ENCODE measurements around the gene LRIG1. TPM values are rescaled to one million over a fixed set of nuclear protein-coding genes. Genes with fewer than 3 reads are reported as not detected.

The LRIG1 gene
- total RNA-seq, 1 experiment from 2014 or later: 4.0 TPM

DNA sequence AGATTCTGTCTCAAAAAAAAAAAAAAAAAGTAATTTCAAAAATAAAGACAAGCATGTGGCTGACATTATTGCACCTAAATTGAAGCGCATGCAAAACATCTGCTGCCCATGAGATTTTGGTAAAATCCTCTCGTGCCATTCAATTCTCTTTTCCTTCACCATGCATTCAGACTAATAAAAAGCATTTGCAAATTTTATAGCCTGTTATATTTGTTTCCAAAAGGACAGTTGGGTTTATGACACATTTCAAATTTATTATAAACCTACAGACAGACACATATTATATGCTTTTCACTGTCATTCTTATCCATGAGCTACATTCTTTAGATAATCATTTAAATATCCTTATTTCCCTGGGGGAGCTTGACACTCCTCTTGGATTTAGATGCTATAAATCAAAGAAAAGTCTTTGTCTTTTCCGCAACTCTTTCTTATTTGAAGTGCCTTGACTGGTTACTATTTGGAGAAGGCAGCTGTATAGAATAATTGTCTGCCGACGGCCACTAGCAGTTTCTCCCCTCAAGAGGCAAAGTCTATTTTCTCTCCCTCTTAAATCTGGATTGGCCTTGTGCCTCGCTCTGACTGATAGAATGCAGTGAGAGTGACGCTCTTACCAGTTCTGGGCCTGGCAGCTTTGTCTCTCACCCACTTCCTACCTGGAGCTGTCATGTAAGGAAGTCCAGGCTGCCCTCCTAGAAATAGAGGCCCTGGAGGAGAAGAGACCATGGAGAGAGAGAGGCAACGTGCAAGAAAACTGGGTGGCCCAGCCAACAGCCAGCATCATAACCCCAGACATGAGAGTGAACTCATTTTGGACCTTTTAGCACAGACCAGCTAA, 6.8 kb upstream of the LRIG1 start:
- in situ Hi-C loops (cut with HindIII; ENCODE audit: low pct_unique_long_range_greater_than_20kb, low sequenced_read_pairs): no loop called here
- no peak for DNase-seq (ENCODE audit: low read depth)

DNA sequence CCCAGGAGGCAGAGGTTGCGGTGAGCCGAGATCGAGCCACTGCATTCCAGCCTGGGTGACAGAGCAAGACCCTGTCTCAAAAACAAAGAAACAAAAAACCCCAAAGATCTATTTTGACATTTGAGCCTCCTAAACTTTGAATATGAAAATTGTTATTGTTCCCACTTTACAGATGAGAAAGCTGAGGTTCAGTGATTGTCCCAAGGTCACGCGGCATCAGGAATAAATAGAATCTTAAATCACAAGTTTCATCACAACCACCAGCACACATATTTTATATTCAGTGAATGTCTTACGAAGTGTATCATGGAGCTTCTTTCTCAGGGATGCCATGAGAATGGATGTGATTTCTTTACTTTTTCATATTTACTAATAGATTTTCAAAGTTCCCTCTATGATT, 5.3 kb upstream of the LRIG1 start:
- DNase-seq (ENCODE audit: low read depth): no peak
- in situ Hi-C loops (cut with HindIII; ENCODE audit: low pct_unique_long_range_greater_than_20kb, low sequenced_read_pairs): no loop called here

DNA sequence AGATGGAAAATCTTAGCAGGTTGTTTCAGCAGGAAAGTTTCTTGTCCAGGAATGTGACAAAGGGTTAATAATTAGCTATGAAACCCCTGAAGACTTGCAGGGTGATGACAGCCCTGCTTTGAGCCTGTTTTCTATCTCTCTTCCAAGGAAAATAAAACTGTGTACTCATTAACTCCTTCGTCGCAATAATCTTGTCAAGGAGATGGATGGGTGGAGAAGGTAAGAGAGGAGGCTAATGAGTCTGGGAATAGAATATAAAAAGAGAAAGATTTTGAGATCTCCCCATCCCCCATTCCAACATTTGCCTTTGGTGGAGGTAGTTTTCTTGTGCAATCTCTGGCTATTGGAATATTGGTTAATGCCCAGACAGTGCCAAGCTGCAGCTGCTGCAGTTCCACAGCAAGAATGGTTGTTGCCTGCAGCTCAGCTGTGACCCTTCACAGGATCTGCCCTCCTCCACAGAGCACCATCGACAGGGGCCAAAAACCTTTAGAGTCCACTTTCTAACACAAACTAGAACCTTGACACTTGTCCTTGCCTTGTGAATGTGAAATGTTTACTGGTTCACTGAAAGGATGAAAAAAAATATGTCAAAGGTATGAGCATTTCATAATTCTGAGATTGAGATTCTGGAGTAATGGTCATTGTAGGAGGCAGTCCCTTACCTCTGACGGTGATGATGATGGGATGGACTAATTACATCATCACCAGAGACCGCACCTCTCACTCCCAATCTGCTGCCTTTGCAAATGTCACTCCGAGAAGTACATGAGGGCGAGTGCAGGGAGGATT, 4.2 kb upstream of the LRIG1 start:
- peak; percentile 71 for DNase-seq (ENCODE audit: low read depth)

DNA sequence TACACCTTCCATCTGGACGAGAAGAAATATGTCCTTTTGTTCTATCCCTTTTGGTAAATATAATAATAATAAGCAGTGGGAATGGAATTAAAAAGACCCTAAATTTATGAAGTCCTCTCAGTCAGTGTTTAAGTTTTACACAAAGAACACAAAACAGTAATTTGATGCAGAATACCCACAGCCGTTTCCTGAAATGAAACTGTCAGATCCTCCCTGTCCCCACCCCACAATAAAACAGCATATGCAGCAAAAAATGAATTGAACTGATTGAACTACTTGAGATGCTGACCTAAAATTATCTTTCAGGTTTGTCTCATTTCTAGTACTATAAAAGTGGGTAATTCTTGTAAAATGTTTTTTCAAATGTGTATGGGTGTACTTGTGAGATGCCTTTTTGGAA, 2.2 kb upstream of the LRIG1 start:
- in situ Hi-C loops (cut with HindIII; ENCODE audit: low pct_unique_long_range_greater_than_20kb, low sequenced_read_pairs): no loop called here
- no peak for DNase-seq (ENCODE audit: low read depth)

More for the DNA sequence above, 4.2 kb upstream of the LRIG1 start:
- in situ Hi-C loops (cut with HindIII; ENCODE audit: low pct_unique_long_range_greater_than_20kb, low sequenced_read_pairs): no loop called here

DNA sequence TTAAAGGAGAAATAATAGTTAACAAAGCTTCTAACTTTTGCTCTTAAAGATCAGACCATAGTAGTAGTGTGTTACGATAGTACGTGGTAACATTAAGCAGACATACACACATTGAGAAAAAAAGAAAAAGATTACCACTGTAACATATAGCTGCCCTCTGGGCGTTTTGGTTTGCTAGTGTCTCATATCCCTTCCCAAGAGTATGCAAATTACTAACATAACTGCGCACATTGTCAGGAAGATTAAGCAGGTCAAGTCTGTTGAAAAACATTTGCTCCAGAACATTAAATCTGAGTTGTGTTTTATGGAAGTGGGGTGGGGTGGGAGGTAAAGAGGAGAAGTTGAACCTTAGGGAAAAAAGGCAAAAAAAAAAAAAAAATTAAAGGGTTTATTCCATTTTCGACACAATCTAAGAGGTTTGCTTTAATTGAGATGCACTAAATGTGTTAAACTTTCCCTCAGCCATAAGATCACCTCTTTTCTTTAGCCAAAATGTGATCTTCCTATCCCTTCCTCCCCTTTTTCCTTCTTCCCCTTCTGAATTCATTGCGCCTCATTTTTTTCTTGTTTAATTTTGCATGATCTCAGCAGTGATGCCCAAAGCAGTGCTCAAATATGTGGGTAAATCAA, 1.5 kb upstream of the LRIG1 start:
- no peak for DNase-seq (ENCODE audit: low read depth)
- in situ Hi-C loops (cut with HindIII; ENCODE audit: low pct_unique_long_range_greater_than_20kb, low sequenced_read_pairs): no loop called here

DNA sequence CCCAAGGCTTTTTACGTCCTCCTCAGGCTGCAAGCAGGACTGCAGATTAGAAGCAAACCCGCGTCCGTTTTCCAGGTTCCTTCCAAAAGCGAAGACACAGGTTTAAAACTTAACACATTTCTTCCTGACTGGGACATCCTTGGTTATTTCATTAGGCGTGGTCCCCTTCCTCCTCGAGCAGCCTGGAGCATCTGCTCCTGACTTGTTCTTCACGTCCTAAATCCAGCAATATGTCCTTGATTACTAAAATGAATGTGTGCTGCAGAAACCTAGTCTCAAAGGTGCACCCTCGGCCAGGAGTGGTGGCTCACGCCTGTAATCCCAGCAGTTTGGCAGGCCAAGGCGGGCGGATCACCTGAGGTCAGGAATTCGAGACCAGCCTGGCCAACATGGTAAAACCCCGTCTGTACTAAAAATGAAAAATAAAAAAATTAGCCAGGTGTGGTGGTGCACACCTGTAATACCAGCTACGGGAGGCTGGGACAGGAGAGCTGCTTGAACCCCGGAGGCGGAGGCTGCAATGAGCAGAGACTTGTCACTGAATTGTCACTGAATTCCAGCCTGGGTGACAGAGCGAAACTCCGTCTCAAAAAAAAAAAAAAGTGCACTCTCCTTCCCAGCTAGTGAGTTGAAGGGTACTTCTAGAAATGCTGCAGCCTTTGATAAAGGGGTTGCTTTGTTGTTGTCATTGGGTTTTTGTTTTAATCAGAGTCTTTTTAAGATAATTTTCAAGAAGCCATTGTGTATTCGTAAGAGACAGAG, 842 bp upstream of the LRIG1 start:
- in situ Hi-C loops (cut with HindIII; ENCODE audit: low pct_unique_long_range_greater_than_20kb, low sequenced_read_pairs): no loop called here

DNA sequence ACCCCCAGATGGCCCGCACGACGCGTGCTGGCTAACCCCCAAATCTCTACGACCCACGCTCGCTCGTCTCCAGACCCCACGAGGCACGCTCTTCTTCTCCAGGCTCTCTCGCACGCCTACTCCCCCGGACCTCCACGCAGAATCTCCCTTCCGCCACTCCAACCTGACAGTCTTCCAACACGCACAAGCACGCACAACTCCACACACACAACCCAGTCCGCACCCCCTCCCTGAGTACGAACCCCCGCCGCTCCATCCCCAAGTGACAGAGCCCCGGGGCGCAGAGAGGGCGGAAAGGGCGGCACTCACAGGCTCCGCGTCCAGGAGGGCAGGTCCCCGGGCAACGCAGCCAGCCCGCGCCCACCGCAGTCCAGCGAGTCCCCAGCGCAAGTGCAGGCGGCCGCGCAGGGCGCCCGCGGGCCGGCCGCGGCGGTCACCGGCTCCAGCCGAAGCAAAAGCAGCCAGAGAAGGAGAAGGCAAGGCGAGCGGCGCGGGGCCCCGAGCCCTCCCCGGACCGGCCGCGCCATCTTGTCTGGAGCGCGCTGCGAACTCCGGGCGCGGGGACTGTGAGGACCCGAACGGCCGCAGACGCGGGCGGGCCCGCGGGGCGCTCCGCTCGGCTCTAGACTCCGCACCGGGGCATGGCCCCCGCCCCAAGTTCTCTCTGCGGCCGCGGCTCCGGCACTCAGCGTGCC, 794 bp downstream of the LRIG1 start:
- in situ Hi-C loops (cut with HindIII; ENCODE audit: low pct_unique_long_range_greater_than_20kb, low sequenced_read_pairs): no loop called here
- peak; percentile 15 for DNase-seq (ENCODE audit: low read depth)

More for the DNA sequence above, 842 bp upstream of the LRIG1 start:
- no peak for DNase-seq (ENCODE audit: low read depth)

DNA sequence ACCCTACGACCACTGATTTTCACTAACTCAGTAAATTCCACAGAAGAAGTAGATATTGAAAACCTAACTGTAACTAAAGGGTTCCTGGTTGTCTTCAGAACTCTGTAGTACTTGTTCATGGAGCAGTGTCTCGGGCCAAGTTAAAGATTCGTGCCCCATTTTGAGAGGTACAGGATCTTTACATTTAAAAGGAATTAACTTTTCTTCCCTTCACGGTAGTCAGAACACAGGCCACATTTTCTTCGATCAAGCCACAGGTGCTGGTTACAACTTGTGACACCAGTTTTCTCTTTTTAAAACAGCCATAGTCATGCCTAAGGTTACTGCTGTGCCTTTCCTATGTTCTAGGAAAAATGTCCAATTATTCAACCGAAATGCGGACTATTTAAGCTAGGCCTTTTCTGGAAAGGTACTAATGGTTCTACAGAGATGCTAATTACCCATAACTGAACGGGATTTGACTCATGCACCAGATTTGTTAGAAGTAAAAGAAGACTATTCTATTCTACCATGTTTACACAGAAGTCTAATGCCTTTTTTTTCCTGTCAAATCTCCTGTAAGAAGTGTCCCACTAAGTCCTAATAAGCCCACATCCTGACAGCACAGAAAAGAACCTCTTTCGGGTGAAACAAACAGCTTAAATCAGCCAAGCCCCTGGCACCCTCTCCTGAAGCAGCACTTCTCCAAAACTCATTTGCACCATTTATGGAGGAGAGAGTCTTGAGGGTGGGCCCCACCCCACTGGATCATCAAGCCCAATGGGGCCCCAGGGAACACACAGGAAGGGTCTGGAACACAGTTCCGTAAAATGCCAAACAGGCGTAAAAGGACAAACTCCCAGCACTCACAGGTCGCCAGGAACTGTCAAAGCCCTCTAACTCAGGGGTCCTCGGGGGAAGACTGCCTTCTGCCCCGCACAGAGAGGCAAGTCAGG, 1.9 kb downstream of the LRIG1 start:
- in situ Hi-C loops (cut with HindIII; ENCODE audit: low pct_unique_long_range_greater_than_20kb, low sequenced_read_pairs): no loop called here
- no peak for DNase-seq (ENCODE audit: low read depth)

DNA sequence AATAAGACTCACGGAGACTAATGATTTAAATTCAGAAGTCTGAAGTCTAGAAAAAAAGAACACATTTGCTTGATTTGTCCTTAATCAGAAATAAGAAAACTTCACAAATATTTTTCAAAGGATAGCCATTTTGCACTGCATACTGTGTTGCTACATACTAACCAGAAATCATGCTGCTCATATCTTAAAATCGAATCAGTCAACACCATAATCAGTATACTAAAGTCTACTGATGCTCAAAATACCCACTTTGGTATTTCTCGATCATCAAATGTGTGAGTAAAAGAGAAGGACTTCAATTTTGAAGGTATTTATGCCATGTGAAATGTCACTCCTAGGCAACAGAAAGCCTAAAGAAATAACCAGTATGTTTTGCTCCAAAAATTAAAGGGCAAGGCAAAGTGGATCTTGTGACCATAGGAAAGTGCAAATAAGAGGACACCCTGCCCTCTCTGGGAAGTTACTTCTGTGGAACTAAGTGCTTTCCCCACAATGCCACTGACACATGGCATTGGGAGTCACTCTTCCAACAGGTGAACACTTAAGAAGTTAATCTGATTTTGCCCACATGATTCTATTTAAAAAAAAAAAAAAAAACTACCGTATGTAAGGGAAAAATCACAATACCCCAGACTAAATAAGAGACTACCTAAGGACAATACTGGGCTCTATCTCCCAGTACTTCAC, 2.7 kb downstream of the LRIG1 start:
- in situ Hi-C loops (cut with HindIII; ENCODE audit: low pct_unique_long_range_greater_than_20kb, low sequenced_read_pairs): no loop called here
- no peak for DNase-seq (ENCODE audit: low read depth)

DNA sequence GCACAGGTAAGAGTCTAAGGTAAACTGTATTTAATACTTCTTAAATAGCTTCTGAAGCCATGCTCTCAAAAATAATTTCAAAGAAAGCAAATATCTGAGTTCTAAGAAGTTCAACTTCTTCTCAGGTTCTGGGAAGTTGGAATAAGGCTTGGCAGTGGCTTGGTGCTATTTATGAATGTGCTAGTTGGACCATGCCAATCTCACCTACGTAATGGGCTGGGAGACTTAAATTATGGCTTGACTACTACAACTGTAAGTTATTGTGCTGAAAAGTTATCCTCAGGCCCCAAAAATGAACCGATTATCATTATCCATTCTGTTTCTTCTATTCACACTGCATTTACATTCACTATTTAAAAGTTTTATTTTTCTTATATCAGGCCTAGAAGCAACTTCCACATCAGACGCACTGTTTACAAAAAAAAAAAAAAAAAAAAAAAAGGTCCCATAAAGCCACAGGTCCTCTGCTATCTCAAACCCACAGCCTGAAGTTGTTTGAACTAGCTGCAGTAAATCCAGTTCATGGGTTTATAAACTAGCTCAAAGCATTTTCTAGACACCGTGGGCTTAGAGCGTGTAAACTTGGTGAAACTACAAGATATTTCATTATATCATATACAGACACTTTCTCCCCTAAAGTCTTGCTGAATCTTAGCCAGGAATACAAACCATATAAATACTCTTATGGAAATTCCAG, 3.4 kb downstream of the LRIG1 start:
- in situ Hi-C loops (cut with HindIII; ENCODE audit: low pct_unique_long_range_greater_than_20kb, low sequenced_read_pairs): no loop called here
- DNase-seq (ENCODE audit: low read depth): no peak

DNA sequence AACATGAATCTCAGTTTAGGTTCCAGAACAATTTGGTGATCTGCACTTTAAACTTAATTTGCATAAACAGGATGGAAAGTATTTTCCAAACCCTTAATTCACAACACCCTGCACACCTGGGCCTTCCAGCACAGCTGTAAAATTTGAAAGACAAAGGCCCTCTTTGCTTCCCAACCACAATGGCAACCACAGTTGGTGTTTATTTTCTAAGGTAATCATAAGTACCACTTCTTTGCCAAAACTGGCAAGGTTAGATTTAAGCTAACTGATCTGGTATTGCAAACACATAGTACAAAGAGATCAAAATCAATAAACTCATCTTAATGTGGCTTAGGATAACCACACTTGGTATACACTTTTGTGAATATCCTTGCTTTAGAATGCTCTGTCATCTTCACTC, 4.1 kb downstream of the LRIG1 start:
- no peak for DNase-seq (ENCODE audit: low read depth)
- in situ Hi-C loops (cut with HindIII; ENCODE audit: low pct_unique_long_range_greater_than_20kb, low sequenced_read_pairs): no loop called here

DNA sequence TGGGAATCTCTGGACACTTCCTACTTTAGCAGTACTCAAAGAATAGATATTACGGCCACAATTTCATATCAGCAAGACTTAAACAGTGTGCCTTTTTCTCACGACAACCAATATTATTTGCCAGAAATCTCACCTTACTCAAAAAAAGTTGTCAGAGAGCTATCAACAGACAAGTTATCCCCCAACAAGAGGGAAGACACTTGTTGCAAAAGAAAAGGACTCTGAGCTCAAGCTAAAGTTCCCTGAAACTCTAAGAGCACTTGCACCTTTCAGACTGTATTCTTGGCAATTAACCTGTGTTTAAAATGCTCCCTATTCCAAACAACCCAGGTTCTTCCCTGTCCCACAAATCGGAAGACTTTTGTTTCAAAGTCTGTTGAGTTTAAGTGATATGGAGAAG, 4.5 kb downstream of the LRIG1 start:
- DNase-seq (ENCODE audit: low read depth): no peak
- in situ Hi-C loops (cut with HindIII; ENCODE audit: low pct_unique_long_range_greater_than_20kb, low sequenced_read_pairs): no loop called here

DNA sequence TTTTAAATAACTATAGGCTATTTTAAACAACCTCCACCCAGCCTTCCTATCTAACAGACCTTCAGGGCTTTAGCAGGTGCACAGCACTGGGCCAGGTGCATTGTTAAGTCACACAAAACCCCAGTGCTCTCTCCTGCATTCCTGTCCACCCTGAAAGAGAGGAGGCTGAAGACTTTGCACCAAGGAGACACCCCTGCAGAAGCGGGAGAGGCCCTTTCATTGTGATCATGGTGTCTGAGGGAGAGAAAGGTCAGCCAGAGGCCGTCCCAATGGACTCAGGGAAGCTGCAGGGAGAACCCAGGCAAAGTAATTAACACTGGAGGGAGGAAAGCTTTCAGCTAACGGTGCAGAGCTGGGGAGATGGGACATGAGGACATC, 5.2 kb downstream of the LRIG1 start:
- in situ Hi-C loops (cut with HindIII; ENCODE audit: low pct_unique_long_range_greater_than_20kb, low sequenced_read_pairs): no loop called here
- DNase-seq (ENCODE audit: low read depth): no peak

DNA sequence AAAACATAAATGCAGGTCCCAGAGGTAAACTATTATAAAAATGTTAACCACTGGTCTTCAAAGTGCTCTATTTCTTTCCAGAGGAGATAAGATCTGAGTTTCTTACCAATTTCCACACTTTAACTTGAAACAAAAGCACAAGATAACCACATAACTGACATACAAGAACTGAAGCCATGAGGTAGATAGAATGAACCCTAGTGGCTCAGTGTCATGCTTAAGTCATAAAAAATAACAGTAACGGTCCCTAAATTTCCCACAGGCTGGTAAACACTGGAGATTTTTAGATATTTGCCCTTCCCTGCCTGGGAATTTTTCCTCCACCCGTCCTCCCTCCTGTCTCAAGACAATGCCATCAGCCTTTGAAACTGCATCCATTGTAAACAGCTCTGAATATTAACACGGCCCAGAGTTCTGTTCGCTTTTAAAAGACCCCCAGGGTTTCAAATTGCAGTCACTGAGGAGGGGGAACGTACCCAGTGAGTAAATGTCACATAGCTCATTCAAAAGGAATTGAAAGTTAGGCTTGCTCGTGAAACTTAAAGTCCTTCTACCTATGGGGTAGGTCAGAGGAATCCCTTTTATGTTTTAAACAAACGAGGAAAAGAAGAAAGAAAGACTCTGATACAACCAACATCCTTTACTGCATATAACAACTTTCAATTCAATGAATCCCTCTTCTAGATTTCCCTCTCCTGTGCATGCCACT, 5.7 kb downstream of the LRIG1 start:
- in situ Hi-C loops (cut with HindIII; ENCODE audit: low pct_unique_long_range_greater_than_20kb, low sequenced_read_pairs): no loop called here

DNA sequence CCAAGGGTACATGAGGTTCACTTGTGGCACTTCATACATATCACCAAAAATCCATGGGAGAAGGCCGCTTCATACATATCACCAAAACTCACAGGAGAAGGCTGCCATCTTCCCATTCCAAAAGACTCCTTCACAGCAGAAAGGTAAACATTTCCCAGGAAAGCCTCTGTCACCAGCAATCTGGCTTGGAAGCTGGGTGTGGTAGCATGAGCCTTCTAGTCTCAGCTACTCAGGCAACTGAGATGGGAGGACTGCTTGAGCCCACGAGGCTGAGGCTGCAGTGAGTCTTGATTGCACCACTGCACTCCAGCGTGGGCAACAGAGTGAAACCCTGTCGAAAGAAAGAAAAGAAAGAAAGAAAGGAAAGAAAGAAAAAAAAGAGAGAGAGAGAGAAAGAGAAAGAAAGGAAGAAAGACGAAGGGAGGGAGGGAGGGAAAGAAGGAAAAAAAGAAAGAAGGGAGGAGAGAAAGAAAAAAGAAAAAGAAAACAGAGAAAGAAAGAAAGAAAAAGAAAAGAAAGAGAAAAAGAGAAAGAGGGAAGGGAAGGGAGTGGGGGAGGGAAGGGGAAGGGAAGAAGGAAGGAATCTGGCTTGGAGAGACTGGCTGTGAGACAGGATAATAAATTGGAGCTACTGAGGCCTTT, 7.2 kb downstream of the LRIG1 start:
- in situ Hi-C loops (cut with HindIII; ENCODE audit: low pct_unique_long_range_greater_than_20kb, low sequenced_read_pairs): no loop called here
- DNase-seq (ENCODE audit: low read depth): no peak

More for the DNA sequence above, 5.7 kb downstream of the LRIG1 start:
- no peak for DNase-seq (ENCODE audit: low read depth)

All from Caki2 (cell line).